A673 (cell line): ENCODE measurements around the gene DYNLT2B. TPM values are rescaled to one million over a fixed set of nuclear protein-coding genes. Genes with fewer than 3 reads are reported as not detected.
"Not testable (repeated sequence)": the region's sequence is repeated elsewhere in the genome, so short reads cannot be mapped to it uniquely, and the experiment has no call there.

Source experiments
- BruUV-seq: library from RNA; stranded (reverse); fragments of 400-500 nt; replicated peaks from 2 replicates; lab custom pipeline; 2021; lab: Mats Ljungman, UMichigan
- CTCF ChIA-PET: fragments of 300-600 bp; sonication (Branson Sonifier 250); formaldehyde crosslinking; loops from one replicate; lab custom pipeline; 2022; ENCODE audit warnings: antibody characterized with exemption; lab: Charles Lee
- POLR2A ChIA-PET: fragments of 300-600 bp; sonication (Branson Sonifier 250); formaldehyde crosslinking; loops from one replicate; lab custom pipeline; 2022; ENCODE audit warnings: antibody characterized with exemption; ENCODE audit not compliant: low non-redundant PET; lab: Charles Lee
- DNase-seq: peaks from one replicate; pipeline ENCODE4 v3.0.0-alpha.2; 2015; ENCODE audit warnings: low spot score
- H3K27ac ChIP-seq: fragments of 200-600 bp; sonication (generic); 2 replicates; pipeline ENCODE4 v1.5.1; 2016; ENCODE audit warnings: mixed run types, low read depth, mild to moderate bottlenecking, mixed read lengths, antibody characterized with exemption, low read length; ENCODE audit not compliant: poor library complexity, severe bottlenecking
- H3K27me3 ChIP-seq: fragments of 200-600 bp; sonication (generic); replicated peaks from 2 replicates; pipeline ENCODE4 v1.6.1; 2017; ENCODE audit warnings: mixed run types, low read depth, mild to moderate bottlenecking, mixed read lengths, antibody characterized with exemption, low read length; ENCODE audit not compliant: insufficient read depth, poor library complexity
- H3K36me3 ChIP-seq: fragments of 200-600 bp; sonication (generic); 2 replicates; pipeline ENCODE4 v1.6.1; 2016; ENCODE audit warnings: mixed run types, mild to moderate bottlenecking, mixed read lengths, antibody characterized with exemption, low read length; ENCODE audit not compliant: insufficient read depth, poor library complexity, severe bottlenecking
- H3K4me1 ChIP-seq: fragments of 200-600 bp; sonication (generic); 2 replicates; pipeline ENCODE4 v1.6.1; 2017; ENCODE audit warnings: mixed run types, mild to moderate bottlenecking, mixed read lengths, antibody characterized with exemption, low read length; ENCODE audit not compliant: insufficient read depth, poor library complexity, severe bottlenecking
- H3K4me3 ChIP-seq: fragments of 200-600 bp; sonication (generic); 2 replicates; pipeline ENCODE4 v1.5.1; 2016; ENCODE audit warnings: low read depth, mixed run types, mild to moderate bottlenecking, mixed read lengths, low read length; ENCODE audit not compliant: poor library complexity, severe bottlenecking
- H3K9me3 ChIP-seq: fragments of 200-600 bp; sonication (generic); 2 replicates; pipeline ENCODE4 v1.6.1; 2016; ENCODE audit warnings: mixed run types, low read depth, mild to moderate bottlenecking, mixed read lengths, antibody characterized with exemption, low read length; ENCODE audit not compliant: poor library complexity, severe bottlenecking
- CTCF ChIP-seq: fragments of 300-800, 200-600 bp; sonication (generic); conservative IDR thresholded peaks from 2 replicates; pipeline ENCODE4 v1.5.1; 2017; ENCODE audit warnings: low read depth, mild to moderate bottlenecking, antibody characterized with exemption, low read length, moderate library complexity, mixed read lengths
- EZH2 ChIP-seq: fragments of 200-600 bp; sonication (generic); IDR thresholded peaks from 2 replicates; pipeline ENCODE4 v1.6.1; 2017; ENCODE audit warnings: borderline replicate concordance, low read depth, mild to moderate bottlenecking, mixed read lengths, antibody characterized with exemption, low read length; ENCODE audit not compliant: poor library complexity, severe bottlenecking
- intact Hi-C: fragments of 100-400 bp; cut with micrococcal nuclease; formaldehyde crosslinking; loops from one replicate; pipeline ENCODE4 v1.10.0; 2022; ENCODE audit not compliant: unreplicated experiment
- total RNA-seq: library from RNA; stranded (reverse); gene quantifications from 2 replicates; pipeline ENCODE4 v1.2.3, GENCODE V29; 2021

Gene DYNLT2B
- total RNA-seq, 1 experiment from 2014 or later: 24.6 TPM

- POLR2A ChIA-PET: interaction anchor here (0.6 kb wide), 1 partner anchor 115 kb away, joined by 4 read pairs; no protein-coding TSS in a partner anchor
These were observed 3.4 kb downstream of the DYNLT2B start for GRCh38 chr3:196314597-196314996.

GRCh38 chr3:196314086-196314485 is 4.0 kb downstream of the DYNLT2B start:
- H3K4me1 ChIP-seq, intact Hi-C loops, H3K27me3 ChIP-seq, POLR2A ChIA-PET, CTCF ChIA-PET, DNase-seq, BruUV-seq, H3K9me3 ChIP-seq, H3K27ac ChIP-seq, H3K36me3 ChIP-seq, H3K4me3 ChIP-seq: not testable (repeated sequence)

More at GRCh38 chr3:196314597-196314996, 3.4 kb downstream of the DYNLT2B start:
- H3K4me3 ChIP-seq: no peak overlapping the region
- H3K36me3 ChIP-seq: peaks cover 3% of the 10 kb centered on the region
- H3K27ac ChIP-seq: no peak overlapping the region
- DNase-seq: no peak
- H3K4me1 ChIP-seq: no peaks in the 10 kb centered on the region
- H3K27me3 ChIP-seq: no peaks in the 10 kb centered on the region
- BruUV-seq: no TSS peak
- CTCF ChIA-PET: no interaction called here
- no peaks in the 10 kb centered on the region for H3K9me3 ChIP-seq
- intact Hi-C loops: no loop called here
- TF ChIP-seq CTCF (no peak), EZH2 (no peak)

GRCh38 chr3:196302960-196303359 is 15.1 kb downstream of the DYNLT2B start:
- H3K9me3 ChIP-seq, DNase-seq, POLR2A ChIA-PET, H3K27ac ChIP-seq, BruUV-seq, H3K4me1 ChIP-seq, H3K36me3 ChIP-seq, CTCF ChIA-PET, H3K4me3 ChIP-seq, H3K27me3 ChIP-seq, intact Hi-C loops: not testable (repeated sequence)

GRCh38 chr3:196302551-196302950 is 15.5 kb downstream of the DYNLT2B start:
- H3K4me1 ChIP-seq, H3K9me3 ChIP-seq, CTCF ChIA-PET, BruUV-seq, intact Hi-C loops, H3K4me3 ChIP-seq, H3K36me3 ChIP-seq, H3K27me3 ChIP-seq, H3K27ac ChIP-seq, POLR2A ChIA-PET, DNase-seq: not testable (repeated sequence)
